Lung (tissue), 12 donors: Measurements from ENCODE around the gene PRICKLE2. TPM values are rescaled to one million over a fixed set of nuclear protein-coding genes. Genes with fewer than 3 reads are reported as not detected.
A peak's percentile ranks its signal among the peaks of the same experiment; 100 is the strongest.

Experiments used
- ATAC-seq: fragments of 200-7000 bp; cut with Tn5 transposase; one replicate; pipeline ENCODE4 v1.9.1; 2020; ENCODE audit warnings: moderate number of reproducible peaks; ENCODE audit not compliant: insufficient read depth, low FRiP score
- DNase-seq, 3 donors: peaks; one replicate each; pipeline ENCODE4 v3.0.0-alpha.2; 2013 to 2017
- H3K27ac ChIP-seq, 2 donors: one replicate each; pipeline ENCODE4 v1.5.1; 2013; ENCODE audit warnings: mild to moderate bottlenecking in 2 of 2, moderate library complexity in 2 of 2, control low read depth in 1 of 2, inconsistent platforms in 1 of 2, low read depth in 1 of 2, low read length in 1 of 2
- H3K27me3 ChIP-seq, 3 donors: one replicate each; pipeline ENCODE4 v1.5.1; 2013; ENCODE audit warnings: low read length in 2 of 3; ENCODE audit not compliant: control insufficient read depth in 3 of 3, insufficient read depth in 3 of 3
- H3K36me3 ChIP-seq, 4 donors: one replicate each; pipeline ENCODE4 v1.5.1; 2013; ENCODE audit warnings: low read length in 4 of 4, mild to moderate bottlenecking in 1 of 4, moderate library complexity in 1 of 4; ENCODE audit not compliant: control insufficient read depth in 4 of 4, insufficient read depth in 4 of 4
- H3K4me1 ChIP-seq, 5 donors: one replicate each; pipeline ENCODE4 v1.5.1; 2013; ENCODE audit warnings: low read length in 5 of 5, mild to moderate bottlenecking in 2 of 5, moderate library complexity in 1 of 5; ENCODE audit not compliant: control insufficient read depth in 5 of 5, insufficient read depth in 5 of 5
- H3K4me3 ChIP-seq: one replicate; pipeline ENCODE4 v1.5.1; 2013; ENCODE audit warnings: mild to moderate bottlenecking, control low read depth, moderate library complexity
- H3K9ac ChIP-seq, 2 donors: one replicate each; pipeline ENCODE4 v1.5.1; 2013; ENCODE audit warnings: low read length in 2 of 2, control low read depth in 1 of 2; ENCODE audit not compliant: insufficient read depth in 1 of 2
- H3K9me3 ChIP-seq, 4 donors: one replicate each; pipeline ENCODE4 v1.5.1; 2013; ENCODE audit warnings: low read length in 3 of 4, mild to moderate bottlenecking in 1 of 4, moderate library complexity in 1 of 4; ENCODE audit not compliant: control insufficient read depth in 4 of 4, insufficient read depth in 3 of 4
- WGBS, 2 donors: extraction: QIAGEN DNeasy Blood & Tissue Kit; methylation state at CpG; one replicate each; pipeline ENCODE4 v1.1.7; 2013; 5-methylcytosine and 5-hydroxymethylcytosine counted together
- polyA plus RNA-seq, 2 donors: library from polyadenylated mRNA; stranded (reverse); fragments of 200-250 nt; gene quantifications; one replicate each; pipeline ENCODE4 v1.2.1, GENCODE V29; 2013
- total RNA-seq, 2 donors: library from RNA; depleted of rRNA in 1 of 2; stranded (reverse); fragments of >200 nt in 1 of 2; gene quantifications; one replicate each; pipeline ENCODE4 v1.2.1, GENCODE V29; 2014 to 2021
- TF ChIP-seq, protein P1 (sequence below): IDR thresholded peaks from 2 replicates; pipeline ENCODE4 v1.5.1; 2012; ENCODE audit warnings: mild to moderate bottlenecking; ENCODE audit errors: control extremely low read depth, extremely low read depth
- donor health status: control.
- donor health status: control.
- donor health status: Bipolar disorder and iron deficiency.
- donor health status: healthy.
- donor health status: DM: yes; HTN: yes; CAD: no.

PRICKLE2 gene
- total and polyA plus RNA-seq, 4 donors: 4.0 to 88.0 (median 19.9) TPM

DNA sequence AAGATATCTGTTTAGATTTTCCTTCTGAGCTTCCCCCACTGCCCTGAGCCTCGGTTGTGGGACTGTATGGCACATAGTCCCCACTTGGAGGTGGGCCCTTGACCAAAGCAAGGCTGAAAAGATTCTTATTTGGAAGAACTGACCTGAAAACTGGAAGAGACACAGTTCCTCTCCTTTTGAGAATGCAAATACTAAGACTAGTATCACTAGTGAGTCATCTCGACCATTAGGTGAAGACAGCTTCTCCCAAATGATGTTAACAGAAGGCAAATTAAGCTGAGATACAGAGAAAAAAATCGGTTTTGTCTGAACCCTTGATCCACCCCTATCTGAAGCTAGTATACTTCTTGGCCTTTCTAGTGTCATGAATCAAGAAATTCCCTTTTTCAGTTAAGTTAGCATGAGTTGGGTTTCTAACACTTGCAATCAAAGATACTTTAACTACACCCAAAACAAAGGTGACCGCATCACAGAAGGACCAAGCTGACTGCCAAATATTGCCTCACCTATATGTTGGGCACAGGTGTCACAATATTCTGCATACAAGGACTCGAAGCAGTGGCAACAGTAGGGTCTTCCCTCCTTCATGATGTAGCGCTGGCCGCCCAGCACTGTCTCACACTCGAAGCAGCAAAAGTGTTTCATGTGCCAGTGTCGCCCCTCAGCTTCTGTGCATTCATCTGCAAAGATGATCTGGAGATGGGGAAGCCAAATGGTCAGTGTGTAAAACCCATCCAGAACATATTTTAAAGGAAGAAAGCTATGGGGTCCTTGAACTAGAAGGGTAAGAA lies 72.4 kb downstream of the PRICKLE2 start:
- H3K9ac ChIP-seq: no peak overlapping the region
- no peak for ATAC-seq
- H3K4me3 ChIP-seq: no peak overlapping the region
- peaks cover 8 to 34% (median 29%) of the 10 kb centered on the region in 5 donors for H3K4me1 ChIP-seq
- no peak for DNase-seq
- no peak overlapping the region for H3K27ac ChIP-seq
- peaks cover 0 to 4% (median 0%) of the 10 kb centered on the region in 4 donors for H3K9me3 ChIP-seq
- TF ChIP-seq, protein P1, sequence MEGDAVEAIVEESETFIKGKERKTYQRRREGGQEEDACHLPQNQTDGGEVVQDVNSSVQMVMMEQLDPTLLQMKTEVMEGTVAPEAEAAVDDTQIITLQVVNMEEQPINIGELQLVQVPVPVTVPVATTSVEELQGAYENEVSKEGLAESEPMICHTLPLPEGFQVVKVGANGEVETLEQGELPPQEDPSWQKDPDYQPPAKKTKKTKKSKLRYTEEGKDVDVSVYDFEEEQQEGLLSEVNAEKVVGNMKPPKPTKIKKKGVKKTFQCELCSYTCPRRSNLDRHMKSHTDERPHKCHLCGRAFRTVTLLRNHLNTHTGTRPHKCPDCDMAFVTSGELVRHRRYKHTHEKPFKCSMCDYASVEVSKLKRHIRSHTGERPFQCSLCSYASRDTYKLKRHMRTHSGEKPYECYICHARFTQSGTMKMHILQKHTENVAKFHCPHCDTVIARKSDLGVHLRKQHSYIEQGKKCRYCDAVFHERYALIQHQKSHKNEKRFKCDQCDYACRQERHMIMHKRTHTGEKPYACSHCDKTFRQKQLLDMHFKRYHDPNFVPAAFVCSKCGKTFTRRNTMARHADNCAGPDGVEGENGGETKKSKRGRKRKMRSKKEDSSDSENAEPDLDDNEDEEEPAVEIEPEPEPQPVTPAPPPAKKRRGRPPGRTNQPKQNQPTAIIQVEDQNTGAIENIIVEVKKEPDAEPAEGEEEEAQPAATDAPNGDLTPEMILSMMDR: no peak
- WGBS, 2 donors: 91 to 95% methylated on average over 9 of the region's 9 CpGs
- H3K27me3 ChIP-seq: no peaks in the 10 kb centered on the region
- H3K36me3 ChIP-seq: peaks cover 9 to 70% (median 30%) of the 10 kb centered on the region in 4 donors

DNA sequence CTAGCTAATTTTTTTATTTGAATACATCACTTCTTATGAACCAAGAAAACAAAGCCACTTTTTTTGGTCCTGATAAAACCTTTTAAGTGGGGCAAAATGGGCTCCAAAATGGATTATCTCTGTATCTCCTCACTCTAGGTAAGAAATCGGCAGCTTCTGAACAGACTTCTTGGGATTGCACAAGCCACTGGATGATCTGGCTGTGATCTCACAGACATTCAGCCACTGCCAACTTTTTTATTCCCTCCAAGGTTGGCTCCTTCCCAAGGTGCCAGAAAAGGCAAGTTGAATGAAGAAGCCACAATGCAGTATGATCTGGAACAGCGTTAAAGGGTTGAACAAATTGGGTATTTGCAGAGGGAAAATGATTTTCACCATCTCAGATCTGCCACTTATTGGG lies 73.2 kb downstream of the PRICKLE2 start:
- ATAC-seq: no peak
- peak; percentile 90 to 97 (median 95) for DNase-seq
- H3K36me3 ChIP-seq: peaks cover 9 to 71% (median 33%) of the 10 kb centered on the region in 4 donors
- peaks cover 8 to 34% (median 25%) of the 10 kb centered on the region in 5 donors for H3K4me1 ChIP-seq
- TF ChIP-seq, protein P1: no peak
- H3K27ac ChIP-seq: peak overlapping the region in 1 of 2 donors; percentile 86
- H3K9me3 ChIP-seq: peaks cover 0 to 3% (median 0%) of the 10 kb centered on the region in 4 donors
- H3K27me3 ChIP-seq: no peaks in the 10 kb centered on the region
- no peak overlapping the region for H3K4me3 ChIP-seq
- H3K9ac ChIP-seq: peak overlapping the region in 1 of 2 donors; percentile 80
- WGBS, 2 donors: 51 to 81% methylated on average over 2 of the region's 2 CpGs

DNA sequence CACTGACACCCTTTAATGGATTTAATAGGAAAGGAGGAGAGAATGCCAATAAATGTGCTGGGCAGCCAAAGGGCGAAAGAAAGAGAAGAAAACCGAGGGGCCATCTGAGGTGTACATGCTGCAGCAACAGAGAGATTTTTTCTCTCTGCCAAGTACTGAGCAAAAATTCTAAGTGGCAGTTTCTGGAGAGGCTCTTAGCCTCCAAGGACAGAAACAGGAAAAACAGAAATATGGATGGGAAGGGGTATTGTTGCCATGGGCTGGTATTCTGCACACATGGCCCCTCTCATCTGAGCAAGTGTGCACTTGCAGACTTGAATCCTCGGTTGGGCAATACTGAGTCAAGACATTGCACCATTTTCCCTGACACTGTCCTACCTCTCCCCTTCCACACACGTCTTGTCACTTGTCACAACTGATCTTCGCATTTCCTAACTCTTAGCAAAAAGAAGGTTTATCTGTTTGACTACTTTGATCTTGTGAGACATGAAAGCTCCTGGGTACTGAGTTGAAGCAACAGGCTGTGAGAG lies 73.9 kb downstream of the PRICKLE2 start:
- 60 to 62% methylated on average over 5 of the region's 5 CpGs for WGBS, 2 donors
- DNase-seq: peak in 2 of 3 donors; percentile 54 to 76
- peak overlapping the region; percentile 7 to 86 for H3K27ac ChIP-seq
- TF ChIP-seq, protein P1: no peak
- ATAC-seq: peak; percentile 56
- H3K27me3 ChIP-seq: no peaks in the 10 kb centered on the region
- H3K9ac ChIP-seq: peak overlapping the region in 1 of 2 donors; percentile 80
- H3K4me1 ChIP-seq: peaks cover 8 to 34% (median 25%) of the 10 kb centered on the region in 5 donors
- H3K4me3 ChIP-seq: no peak overlapping the region
- H3K36me3 ChIP-seq: peaks cover 9 to 69% (median 34%) of the 10 kb centered on the region in 4 donors
- peaks cover 0 to 1% (median 0%) of the 10 kb centered on the region in 4 donors for H3K9me3 ChIP-seq
